Ishikawa (cell line): ENCODE results near the gene MAG.

Experiments used
- CEBPB ChIP-seq: IDR thresholded peaks from 2 replicates; pipeline ENCODE4 v1.6.1; 2012
- CREB1 ChIP-seq: IDR thresholded peaks from 2 replicates; pipeline ENCODE4 v1.6.1; 2012; ENCODE audit warnings: low read depth
- EGR1 ChIP-seq: IDR thresholded peaks from 2 replicates; pipeline ENCODE4 v1.6.1; 2012
- EP300 ChIP-seq: IDR thresholded peaks from 2 replicates; pipeline ENCODE4 v1.6.1; 2012; ENCODE audit warnings: borderline replicate concordance
- FOXM1 ChIP-seq: IDR thresholded peaks from 2 replicates; pipeline ENCODE4 v1.6.1; 2012; ENCODE audit warnings: low read depth, borderline replicate concordance
- NFIC ChIP-seq: IDR thresholded peaks from 2 replicates; pipeline ENCODE4 v1.6.1; 2012
- RAD21 ChIP-seq: IDR thresholded peaks from 2 replicates; pipeline ENCODE4 v1.6.1; 2012; ENCODE audit warnings: low read depth
- TAF1 ChIP-seq: IDR thresholded peaks from 2 replicates; pipeline ENCODE4 v1.6.1; 2012; ENCODE audit warnings: low read depth, mild to moderate bottlenecking
- TCF12 ChIP-seq: IDR thresholded peaks from 2 replicates; pipeline ENCODE4 v1.6.1; 2012; ENCODE audit warnings: low read depth
- TEAD4 ChIP-seq: IDR thresholded peaks from 2 replicates; pipeline ENCODE4 v1.6.1; 2012
- YY1 ChIP-seq: IDR thresholded peaks from 2 replicates; pipeline ENCODE4 v1.6.1; 2012; ENCODE audit warnings: low read depth
- ZBTB7A ChIP-seq: IDR thresholded peaks from 2 replicates; pipeline ENCODE4 v1.6.1; 2012; ENCODE audit warnings: low read depth
- TF ChIP-seq, protein P1 (sequence below): IDR thresholded peaks from 2 replicates; pipeline ENCODE4 v1.6.1; 2012
- TF ChIP-seq, protein P2 (sequence below): IDR thresholded peaks from 2 replicates; pipeline ENCODE4 v1.6.1; 2012
- TF ChIP-seq, protein P3 (sequence below): IDR thresholded peaks from 2 replicates; pipeline ENCODE4 v1.6.1; 2012; ENCODE audit warnings: low read depth, mild to moderate bottlenecking

Gene MAG

DNA sequence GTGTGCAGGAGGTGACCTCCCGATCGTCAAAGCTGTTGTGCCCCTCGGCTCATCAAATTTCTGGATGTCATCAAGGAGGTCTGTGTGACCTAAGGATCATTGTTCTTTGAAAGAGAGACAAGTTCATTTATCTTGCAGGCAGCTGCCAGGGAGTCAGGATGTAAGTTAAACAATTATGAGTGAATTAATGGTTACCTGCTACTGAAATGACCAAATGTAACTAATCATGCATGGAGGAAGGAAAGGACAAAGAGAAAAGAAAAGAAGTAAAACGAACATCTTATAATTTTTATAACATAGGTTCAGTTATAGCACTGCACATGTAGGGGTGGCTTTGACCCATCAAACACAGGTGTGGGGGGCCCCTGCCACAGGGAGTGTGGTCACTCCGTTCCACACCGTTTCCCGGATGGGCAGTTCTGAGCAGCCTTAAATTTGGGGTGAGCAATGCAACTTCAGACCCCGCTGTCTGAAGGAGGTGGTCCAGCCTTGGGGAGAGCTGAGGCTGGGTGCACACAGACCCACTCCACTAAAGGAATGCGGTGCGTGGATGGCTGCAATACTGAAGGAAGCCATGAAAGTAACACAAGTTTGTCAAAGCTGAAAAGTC is 42.3 kb downstream of the MAG start:
- no peak for TF ChIP-seq FOXM1
- no peak for TF ChIP-seq RAD21
- TF ChIP-seq CREB1: no peak
- no peak for TF ChIP-seq YY1
- no peak for TF ChIP-seq CEBPB
- TF ChIP-seq ZBTB7A: no peak
- TF ChIP-seq, protein P1, sequence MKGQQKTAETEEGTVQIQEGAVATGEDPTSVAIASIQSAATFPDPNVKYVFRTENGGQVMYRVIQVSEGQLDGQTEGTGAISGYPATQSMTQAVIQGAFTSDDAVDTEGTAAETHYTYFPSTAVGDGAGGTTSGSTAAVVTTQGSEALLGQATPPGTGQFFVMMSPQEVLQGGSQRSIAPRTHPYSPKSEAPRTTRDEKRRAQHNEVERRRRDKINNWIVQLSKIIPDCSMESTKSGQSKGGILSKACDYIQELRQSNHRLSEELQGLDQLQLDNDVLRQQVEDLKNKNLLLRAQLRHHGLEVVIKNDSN: no peak
- TF ChIP-seq NFIC: no peak
- TF ChIP-seq TEAD4: no peak
- TF ChIP-seq, protein P2, sequence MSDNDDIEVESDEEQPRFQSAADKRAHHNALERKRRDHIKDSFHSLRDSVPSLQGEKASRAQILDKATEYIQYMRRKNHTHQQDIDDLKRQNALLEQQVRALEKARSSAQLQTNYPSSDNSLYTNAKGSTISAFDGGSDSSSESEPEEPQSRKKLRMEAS: no peak
- TF ChIP-seq, protein P3, sequence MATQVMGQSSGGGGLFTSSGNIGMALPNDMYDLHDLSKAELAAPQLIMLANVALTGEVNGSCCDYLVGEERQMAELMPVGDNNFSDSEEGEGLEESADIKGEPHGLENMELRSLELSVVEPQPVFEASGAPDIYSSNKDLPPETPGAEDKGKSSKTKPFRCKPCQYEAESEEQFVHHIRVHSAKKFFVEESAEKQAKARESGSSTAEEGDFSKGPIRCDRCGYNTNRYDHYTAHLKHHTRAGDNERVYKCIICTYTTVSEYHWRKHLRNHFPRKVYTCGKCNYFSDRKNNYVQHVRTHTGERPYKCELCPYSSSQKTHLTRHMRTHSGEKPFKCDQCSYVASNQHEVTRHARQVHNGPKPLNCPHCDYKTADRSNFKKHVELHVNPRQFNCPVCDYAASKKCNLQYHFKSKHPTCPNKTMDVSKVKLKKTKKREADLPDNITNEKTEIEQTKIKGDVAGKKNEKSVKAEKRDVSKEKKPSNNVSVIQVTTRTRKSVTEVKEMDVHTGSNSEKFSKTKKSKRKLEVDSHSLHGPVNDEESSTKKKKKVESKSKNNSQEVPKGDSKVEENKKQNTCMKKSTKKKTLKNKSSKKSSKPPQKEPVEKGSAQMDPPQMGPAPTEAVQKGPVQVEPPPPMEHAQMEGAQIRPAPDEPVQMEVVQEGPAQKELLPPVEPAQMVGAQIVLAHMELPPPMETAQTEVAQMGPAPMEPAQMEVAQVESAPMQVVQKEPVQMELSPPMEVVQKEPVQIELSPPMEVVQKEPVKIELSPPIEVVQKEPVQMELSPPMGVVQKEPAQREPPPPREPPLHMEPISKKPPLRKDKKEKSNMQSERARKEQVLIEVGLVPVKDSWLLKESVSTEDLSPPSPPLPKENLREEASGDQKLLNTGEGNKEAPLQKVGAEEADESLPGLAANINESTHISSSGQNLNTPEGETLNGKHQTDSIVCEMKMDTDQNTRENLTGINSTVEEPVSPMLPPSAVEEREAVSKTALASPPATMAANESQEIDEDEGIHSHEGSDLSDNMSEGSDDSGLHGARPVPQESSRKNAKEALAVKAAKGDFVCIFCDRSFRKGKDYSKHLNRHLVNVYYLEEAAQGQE: no peak
- TF ChIP-seq EP300: no peak
- no peak for TF ChIP-seq EGR1
- no peak for TF ChIP-seq TAF1
- TF ChIP-seq TCF12: no peak

DNA sequence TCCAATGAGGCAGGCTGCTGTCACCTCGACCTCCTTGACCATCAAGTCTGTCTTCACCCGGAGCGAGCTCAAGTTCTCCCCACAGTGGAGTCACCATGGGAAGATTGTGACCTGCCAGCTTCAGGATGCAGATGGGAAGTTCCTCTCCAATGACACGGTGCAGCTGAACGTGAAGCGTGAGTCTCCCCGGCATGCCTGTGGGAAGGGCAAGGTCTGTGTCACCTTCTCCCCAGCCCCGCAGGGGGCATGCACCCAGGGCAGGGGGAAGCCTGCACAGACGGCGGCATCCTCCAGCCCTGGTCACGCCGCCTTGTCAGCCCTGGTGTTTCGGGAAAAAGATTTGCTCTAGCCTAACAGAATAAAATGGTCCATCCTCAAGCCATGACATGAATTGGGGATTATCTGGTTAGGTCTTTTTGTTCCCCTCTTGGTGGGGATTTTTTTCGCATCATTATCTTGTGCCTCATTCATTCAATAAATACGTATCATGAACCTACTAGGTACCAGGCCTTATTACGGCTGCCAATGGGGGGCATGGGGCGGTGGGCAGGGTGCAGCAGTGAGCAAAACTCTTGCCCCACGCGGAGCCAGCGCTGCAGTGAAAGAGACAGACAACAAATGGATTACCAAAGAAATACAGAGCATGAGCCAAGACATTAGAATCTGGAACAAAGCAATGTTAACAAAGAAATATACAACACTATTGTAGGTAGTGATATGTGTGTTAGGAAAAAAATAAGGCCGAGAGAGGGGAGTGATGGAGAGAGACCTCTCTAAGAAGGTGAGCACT is 44.4 kb downstream of the MAG start:
- no peak for TF ChIP-seq TEAD4

DNA sequence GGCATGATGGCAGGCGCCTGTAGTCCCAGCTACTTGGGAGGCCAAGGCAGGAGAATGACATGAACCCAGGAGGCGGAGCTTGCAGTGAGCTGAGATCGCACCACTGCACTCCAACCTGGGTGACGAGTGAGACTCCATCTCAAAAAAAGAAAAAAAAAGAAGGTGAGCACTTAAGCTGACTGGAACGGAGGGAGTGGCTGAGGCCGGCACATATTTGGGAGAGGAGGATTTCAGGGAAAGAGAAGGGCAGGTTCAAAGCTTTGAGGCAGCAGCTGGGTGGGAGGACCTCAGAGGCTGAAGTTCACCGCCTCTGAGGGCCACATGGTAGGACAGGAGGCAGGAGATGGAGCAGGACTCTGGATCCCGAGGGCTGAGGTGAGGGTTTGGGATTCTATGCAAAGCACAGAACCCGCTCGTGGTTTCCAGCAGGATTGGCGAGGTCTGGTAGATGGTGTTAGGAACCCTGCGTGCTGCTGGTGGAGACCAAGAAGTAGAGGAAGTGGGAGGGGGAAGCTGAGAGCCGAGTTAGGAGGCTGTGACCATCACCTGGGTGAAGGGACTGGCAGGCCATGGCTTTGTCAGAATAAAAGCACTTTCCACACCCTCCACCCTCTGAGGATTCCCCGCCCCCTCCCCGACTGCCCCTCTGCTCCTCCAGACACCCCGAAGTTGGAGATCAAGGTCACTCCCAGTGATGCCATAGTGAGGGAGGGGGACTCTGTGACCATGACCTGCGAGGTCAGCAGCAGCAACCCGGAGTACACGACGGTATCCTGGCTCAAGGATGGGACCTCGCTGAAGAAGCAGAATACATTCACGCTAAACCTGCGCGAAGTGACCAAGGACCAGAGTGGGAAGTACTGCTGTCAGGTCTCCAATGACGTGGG is 45.4 kb downstream of the MAG start:
- TF ChIP-seq ZBTB7A: no peak
- no peak for TF ChIP-seq CEBPB
- TF ChIP-seq YY1: no peak
- TF ChIP-seq EP300: no peak
- no peak for TF ChIP-seq TEAD4
- no peak for TF ChIP-seq CREB1
- TF ChIP-seq TAF1: no peak
- no peak for TF ChIP-seq FOXM1
- no peak for TF ChIP-seq EGR1
- no peak for TF ChIP-seq TCF12

DNA sequence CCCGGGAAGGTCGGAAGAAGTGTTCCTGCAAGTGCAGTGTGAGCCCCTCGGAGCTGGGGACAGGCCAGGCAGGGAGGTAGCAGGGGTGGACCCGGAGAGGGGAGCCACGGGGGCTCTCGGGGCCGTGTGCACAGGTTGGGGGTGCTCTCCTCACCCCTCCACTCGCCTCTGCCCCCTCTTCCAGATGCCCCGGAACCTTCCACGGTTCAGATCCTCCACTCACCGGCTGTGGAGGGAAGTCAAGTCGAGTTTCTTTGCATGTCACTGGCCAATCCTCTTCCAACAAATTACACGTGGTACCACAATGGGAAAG is 46.0 kb downstream of the MAG start:
- no peak for TF ChIP-seq TCF12
- TF ChIP-seq, protein P1: no peak
- TF ChIP-seq, protein P2: no peak
- no peak for TF ChIP-seq CREB1
- TF ChIP-seq TAF1: no peak
- TF ChIP-seq NFIC: no peak
- TF ChIP-seq, protein P3: no peak
- TF ChIP-seq YY1: no peak

DNA sequence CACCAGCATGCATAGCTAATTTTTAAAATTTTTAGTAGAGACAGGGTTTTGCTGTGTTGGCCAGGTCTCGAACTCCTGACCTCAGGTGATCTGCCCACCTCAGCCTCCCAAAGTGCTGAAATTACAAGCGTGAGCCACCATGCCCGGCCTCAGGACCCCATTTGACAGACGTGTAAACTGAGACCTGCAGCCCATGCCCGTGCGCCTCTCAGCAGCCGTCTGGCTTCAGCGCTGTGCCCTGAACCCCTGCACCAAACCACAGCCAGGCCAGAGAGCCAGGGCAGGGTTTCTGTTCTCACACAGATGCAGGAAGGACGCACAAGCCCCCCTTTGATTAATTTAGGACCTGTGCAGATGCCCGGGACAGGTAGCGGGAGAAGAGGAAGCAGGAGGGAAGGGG is 48.5 kb downstream of the MAG start:
- TF ChIP-seq, protein P3: no peak
- TF ChIP-seq EP300 (no peak), NFIC (no peak), CREB1 (no peak), TEAD4 (no peak), EGR1 (no peak), TCF12 (no peak), YY1 (no peak), ZBTB7A (no peak), TAF1 (no peak), RAD21 (no peak), FOXM1 (no peak)
- TF ChIP-seq, protein P1: no peak
- TF ChIP-seq, protein P2: no peak
